ENCODE data around the gene PLCG1. TPM values are rescaled to one million over a fixed set of nuclear protein-coding genes. Genes with fewer than 3 reads are reported as not detected.

PLCG1 gene
- total and polyA plus RNA-seq, 9 of the 15 experiments (the other 6 are each of a cell fraction or from before 2014, with no cell fraction given): 1.7 to 67.0 (median 34.8) TPM

DNA sequence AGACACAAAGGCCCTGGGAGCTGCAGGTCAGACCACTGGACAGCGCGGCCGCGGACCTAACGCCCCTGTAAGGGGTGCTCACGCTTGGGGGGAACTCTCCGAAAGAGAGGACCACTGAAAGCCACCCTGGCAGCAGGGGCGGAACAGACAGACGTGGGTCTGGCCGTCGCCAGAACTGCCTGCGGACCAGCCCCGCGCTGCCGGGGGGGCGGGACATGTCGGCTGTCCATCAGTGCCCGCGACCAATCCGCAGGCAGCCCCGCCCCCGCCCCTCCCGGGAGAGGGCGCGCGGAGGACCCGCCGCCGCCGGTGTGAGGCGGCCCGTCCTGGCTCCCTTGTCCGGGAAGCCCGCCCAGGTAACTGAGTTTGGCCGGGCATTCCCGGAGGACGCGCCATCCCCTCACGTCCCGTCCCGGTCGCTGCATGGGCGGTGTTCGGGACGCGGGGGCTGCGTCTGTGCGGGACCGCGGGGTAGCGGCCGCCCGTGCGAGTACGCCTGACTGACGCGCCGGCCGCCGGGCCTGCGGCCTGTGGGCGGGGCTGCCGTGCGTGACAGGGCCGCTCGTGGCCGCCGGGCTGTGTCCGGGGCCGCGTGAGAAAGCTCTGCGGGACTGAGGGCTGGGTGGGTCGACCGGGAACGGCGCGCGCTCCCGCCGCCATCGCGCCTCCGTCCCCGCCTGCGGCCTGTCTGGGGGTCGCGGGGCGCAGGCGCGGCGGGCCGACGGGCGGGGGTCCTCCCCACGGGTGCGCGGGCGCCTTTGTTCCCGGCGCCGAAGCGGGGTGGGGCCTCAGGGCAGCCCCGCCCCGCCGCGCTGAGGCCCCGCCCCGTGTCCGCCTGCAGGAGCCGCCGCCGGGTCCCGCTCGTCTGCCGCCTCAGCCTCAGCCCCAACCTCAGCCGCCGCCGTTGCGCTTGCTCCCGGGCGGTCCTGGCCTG is at the start of gene PLCG1 (continued):
- peak; percentile 81 for TF ChIP-seq PBX2 (CRISPR knock-in tag; IDR thresholded peaks at IDR 0.05; ENCODE audit: low read depth)
- peak; percentile 80 for TF ChIP-seq PBX2 (tag; conservative IDR thresholded peaks at IDR 0.05; ENCODE audit: low read depth)
- TF ChIP-seq ZC3H4 (CRISPR knock-in tag; IDR thresholded peaks at IDR 0.05; ENCODE audit: borderline replicate concordance): no peak
- TF ChIP-seq YY1 (IDR thresholded peaks at IDR 0.05; ENCODE audit: borderline replicate concordance in 1 of 3, control insufficient read depth in 1 of 3, extremely low read depth in 1 of 3, insufficient read depth in 3 of 3, insufficient read length in 1 of 3, insufficient replicate concordance in 2 of 3, low read depth in 1 of 3, low read length in 2 of 3): peak in 1 of 3 experiments; percentile 34
- 0 out of 2 replicates have a peak, but pooled peaks have one; percentile 67 for TF ChIP-seq TARDBP (IDR thresholded peaks at IDR 0.05)
- TF ChIP-seq GABPB1 (CRISPR knock-in tag; IDR thresholded peaks at IDR 0.05): peak; percentile 56
- TF ChIP-seq GATAD2B (IDR thresholded peaks at IDR 0.05; ENCODE audit: borderline replicate concordance): peak; percentile 98
- peak; percentile 37; the same call in 1 of the 2 replicates for TF ChIP-seq MTA3 (IDR thresholded peaks at IDR 0.05; ENCODE audit: borderline replicate concordance)
- peak; percentile 63 for TF ChIP-seq NFYB (IDR thresholded peaks at IDR 0.05; ENCODE audit: extremely low read depth, insufficient read length)
- TF ChIP-seq KLF16 (IDR thresholded peaks at IDR 0.05): peak; percentile 88
- TF ChIP-seq USF1 (CRISPR knock-in tag; IDR thresholded peaks at IDR 0.05): no peak
- TF ChIP-seq, protein P1, sequence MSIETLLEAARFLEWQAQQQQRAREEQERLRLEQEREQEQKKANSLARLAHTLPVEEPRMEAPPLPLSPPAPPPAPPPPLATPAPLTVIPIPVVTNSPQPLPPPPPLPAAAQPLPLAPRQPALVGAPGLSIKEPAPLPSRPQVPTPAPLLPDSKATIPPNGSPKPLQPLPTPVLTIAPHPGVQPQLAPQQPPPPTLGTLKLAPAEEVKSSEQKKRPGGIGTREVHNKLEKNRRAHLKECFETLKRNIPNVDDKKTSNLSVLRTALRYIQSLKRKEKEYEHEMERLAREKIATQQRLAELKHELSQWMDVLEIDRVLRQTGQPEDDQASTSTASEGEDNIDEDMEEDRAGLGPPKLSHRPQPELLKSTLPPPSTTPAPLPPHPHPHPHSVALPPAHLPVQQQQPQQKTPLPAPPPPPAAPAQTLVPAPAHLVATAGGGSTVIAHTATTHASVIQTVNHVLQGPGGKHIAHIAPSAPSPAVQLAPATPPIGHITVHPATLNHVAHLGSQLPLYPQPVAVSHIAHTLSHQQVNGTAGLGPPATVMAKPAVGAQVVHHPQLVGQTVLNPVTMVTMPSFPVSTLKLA (conservative IDR thresholded peaks at IDR 0.05): peak; percentile 52 to 73
- no peak for TF ChIP-seq COPS2 (conservative IDR thresholded peaks at IDR 0.05)
- TF ChIP-seq EGR1 (conservative IDR thresholded peaks at IDR 0.05): peak; percentile 71
- 0 out of 2 replicates have a peak, but pooled peaks have one; percentile 64 for TF ChIP-seq KDM2B (CRISPR knock-in tag; IDR thresholded peaks at IDR 0.05)
- TF ChIP-seq NR2C2 (CRISPR knock-in tag; IDR thresholded peaks at IDR 0.05): 0 out of 2 replicates have a peak, but pooled peaks have one; percentile 43
- no peak for TF ChIP-seq NR2C2 (tag; IDR thresholded peaks at IDR 0.05)
- TF ChIP-seq CREB1 (IDR thresholded peaks at IDR 0.05): 0 out of 2 replicates have a peak, but pooled peaks have one; percentile 16
- peak; percentile 37; the same call in 1 of the 2 replicates for TF ChIP-seq CREB1 (CRISPR knock-in tag; IDR thresholded peaks at IDR 0.05)
